ENCODE data around the gene PIK3C3.

The PIK3C3 gene

GRCh38 chr18:41954827-41955613 is at the start of gene PIK3C3:
PIK3C3 (plus strand) TSS chr18:41955234; CDS start chr18:41955292, 58 bp downstream.
- DNase-seq = peak; percentile 89

GRCh38 chr18:41905786-41906527 is 49.1 kb upstream of the PIK3C3 start:
- DNase-seq = no peak

GRCh38 chr18:41906528-41907146 is 48.4 kb upstream of the PIK3C3 start:
- peak; percentile 31 for DNase-seq

GRCh38 chr18:41917181-41917580 is 37.9 kb upstream of the PIK3C3 start:
- DNase-seq = no peak

DNA sequence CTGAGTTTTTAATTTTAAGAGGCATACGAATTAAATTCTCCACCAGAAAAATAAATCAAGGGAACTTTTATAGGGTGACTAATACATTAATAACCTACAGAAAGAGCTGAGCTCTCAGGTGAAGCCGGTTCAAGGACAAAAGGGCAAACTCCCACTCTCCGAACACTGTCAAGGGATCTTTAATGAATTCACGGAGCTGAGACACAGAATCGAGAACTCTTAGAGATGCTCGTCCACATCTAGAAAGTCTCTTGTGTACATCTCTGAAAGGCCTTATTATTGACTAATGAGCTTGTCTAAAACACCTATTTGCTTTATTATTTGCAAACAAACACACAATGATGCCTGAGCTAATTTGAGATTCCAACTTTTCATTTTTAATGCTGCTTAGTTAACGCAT is 33.3 kb upstream of the PIK3C3 start:
- no peak for DNase-seq

DNA sequence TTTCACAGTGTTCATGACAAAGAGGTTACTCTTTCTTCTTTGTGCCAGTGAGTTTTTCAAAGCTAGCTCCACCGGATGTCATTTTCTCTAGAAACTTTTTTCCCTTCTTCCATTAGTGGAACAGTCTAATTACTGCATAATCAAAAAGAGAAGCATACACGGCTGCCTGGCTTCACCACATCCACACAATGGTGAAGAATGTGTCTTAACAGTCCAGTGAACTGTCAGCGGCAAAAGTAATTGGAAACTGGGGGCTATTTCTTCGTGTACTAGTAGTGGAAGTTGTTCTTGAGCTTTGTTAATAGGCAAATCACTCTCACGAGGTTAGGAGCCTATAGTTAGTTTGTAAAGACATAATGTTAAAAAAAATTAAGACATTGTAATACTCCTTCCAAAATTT is 32.9 kb upstream of the PIK3C3 start:
- DNase-seq = no peak

DNA sequence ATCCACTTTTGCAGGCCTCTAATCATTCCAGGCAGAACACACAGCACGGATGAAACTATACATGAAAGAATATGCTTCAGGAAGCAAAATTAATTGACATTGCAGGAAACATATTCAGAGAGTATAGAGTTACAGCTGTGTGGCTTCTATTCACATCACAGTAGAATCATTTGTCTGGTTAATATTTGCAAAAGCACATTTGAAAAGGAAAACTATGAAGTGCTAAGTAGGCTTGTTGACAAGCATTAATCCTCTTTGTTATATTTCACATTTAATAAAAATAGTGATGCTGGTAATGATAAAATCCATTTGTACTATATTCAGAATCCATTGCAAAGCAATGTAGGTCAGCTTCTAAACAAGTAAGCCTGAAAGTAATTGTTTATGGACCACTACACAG is 32.2 kb upstream of the PIK3C3 start:
- no peak for DNase-seq

DNA sequence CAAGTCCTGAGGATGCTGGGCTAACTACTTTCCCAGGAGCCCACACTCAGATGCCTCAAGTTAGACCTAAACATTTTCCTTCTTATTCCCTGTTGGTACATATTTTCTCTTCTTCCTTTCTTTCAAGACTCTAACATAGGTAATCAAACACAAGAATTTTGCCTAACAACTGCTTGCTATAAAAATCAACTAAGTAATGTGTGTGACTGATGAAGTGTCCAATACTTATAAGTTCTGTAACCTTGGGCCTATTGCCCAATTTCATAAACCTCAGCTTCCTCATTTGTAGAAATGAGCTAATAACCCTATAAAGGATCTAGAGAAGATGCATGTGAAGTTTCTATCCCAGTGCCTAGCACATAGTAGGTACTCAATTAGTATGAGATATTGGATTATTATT is 31.6 kb upstream of the PIK3C3 start:
- no peak for DNase-seq

- no peak for DNase-seq
Observed at GRCh38 chr18:41928581-41928980, 26.5 kb upstream of the PIK3C3 start.

DNA sequence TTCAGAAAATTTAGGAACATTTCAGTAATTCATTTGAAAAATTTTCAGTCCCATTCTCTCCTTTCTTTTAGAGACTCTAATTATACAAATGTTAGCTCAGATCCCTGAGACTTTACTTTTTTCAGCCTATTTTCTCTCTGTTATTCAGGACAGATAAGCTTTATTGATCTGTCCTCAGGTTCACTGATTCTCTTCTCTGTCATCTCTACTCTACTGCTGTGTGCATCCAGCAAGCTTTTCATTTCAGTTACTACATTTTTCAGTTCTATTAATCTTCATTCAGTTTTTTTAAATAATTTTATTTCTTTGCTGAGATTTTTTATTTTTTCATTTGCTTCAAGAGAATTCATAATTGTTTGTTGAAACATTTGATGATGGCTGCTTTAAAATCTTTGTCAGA is 22.1 kb upstream of the PIK3C3 start:
- DNase-seq = no peak

GRCh38 chr18:41933778-41934177 is 21.3 kb upstream of the PIK3C3 start:
- no peak for DNase-seq

DNA sequence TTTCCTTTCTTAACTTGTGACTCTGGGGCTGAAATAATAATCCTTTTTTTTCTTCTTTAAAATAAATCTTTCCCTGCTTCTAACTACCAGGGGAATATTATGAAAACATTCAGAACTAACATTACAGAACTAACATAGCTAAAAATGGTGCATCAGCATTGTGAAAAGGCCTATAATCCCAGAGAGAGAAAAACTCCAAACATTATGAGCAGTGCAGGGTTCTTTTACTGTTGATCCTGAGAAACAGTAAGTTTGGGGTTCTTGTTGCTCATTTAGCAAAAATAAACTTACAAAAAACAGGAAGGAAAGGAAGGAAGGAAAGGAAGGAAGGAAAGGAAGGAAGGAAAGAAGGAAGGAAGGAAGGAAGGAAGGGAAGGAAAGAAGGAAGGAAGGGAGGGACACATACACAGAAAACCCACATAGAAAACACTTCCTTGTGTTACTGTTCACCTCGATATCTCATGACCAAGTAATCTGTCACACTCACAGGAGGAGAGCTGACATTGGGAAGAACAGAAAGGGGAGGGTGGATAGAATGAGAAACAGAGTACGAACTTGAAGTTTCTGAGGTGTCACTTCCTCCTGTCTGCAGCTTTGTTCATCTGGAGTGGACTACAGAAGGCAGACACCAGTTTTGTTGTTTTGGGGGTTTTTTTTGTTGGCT is 18.4 kb upstream of the PIK3C3 start:
- DNase-seq = no peak

DNA sequence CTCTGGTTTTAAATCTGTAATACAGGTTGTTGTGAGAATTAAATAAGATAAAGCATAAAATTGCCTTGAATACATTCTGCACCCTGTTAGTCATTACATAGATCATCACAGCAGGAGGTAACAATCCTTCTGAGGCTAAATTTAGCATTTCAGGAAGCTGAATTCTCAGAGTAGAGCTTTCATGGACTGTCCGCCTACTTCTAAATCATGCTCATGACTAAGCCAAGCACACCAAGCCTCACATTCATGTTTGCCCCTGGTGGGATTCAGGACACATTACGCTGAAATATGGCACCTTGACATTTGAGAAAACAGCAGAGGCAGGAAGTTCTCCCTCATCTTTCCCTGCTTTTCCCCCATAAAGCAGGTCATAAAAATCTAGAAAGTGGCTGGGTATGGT is 16.6 kb upstream of the PIK3C3 start:
- DNase-seq = no peak

GRCh38 chr18:41939326-41939725 is 15.7 kb upstream of the PIK3C3 start:
- no peak for DNase-seq

DNA sequence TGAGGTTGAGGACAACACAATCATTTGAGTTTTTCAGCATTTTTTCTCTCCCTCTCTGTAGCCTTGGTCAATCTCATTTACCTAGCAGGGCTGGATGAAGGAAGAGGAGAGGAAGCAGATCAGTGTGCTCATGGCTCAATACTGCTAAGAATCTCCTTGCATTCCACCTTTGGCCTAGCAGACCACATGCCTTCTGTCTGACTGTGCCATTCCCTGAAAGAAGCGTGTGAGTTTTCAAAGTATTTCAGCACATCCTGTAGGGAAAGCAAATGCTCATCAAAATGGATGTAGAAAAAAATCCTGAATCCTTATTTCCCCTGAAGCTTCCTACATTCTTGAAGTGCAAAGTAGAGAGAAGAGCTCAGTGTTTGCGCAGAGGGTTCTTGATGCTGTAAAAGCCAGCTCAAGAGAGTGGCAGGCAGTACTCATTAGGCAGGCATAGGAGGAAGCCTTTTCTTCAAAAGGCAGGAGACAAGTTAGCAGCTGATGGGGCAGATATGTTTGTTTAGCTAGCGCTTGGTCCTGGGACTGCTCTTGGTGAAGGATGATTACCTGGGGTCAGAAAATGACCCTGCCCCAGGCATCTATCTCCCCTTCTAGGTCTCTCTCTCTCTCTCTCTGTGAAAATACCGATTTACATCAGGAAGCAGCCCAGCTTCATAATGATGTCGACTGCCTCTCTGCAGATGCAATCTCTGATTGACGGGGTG is 14.4 kb upstream of the PIK3C3 start:
- DNase-seq = no peak

GRCh38 chr18:41942254-41942653 is 12.8 kb upstream of the PIK3C3 start:
- no peak for DNase-seq

GRCh38 chr18:41948544-41949110 is 6.4 kb upstream of the PIK3C3 start:
- no peak for DNase-seq

DNA sequence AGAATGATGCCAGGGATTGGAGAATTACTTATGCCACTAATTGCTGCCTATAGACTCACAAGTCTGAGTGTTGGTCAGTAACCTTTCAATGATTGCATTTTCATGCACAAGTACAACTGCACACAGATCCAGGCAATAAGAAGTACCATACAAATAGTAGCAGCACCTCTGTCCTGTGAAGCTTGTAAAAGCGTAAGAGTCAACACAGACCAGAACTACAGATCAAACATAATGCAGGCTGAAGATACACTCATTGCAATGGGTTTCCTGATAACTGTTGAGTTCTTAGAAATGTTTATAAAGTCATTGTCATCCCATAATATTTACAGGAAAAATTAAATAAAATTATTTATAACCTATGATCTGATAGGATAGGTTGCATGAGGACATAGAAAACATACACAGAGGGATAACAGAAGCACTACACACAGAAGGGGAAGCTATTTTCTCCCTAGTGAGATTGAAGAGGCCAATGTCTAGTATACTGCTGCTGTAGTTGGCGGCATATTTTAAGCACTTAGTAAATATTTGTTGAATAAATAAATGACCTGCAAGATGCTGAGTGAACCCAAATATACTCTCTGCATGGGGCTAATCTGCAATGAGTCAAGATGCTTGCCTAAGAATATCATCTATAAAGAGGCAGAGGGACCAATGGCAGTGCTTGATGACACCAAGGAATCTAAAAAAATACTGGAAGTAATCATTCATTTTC is 5.7 kb upstream of the PIK3C3 start:
- no peak for DNase-seq

- no peak for DNase-seq
Observed at GRCh38 chr18:41955688-41956087, 654 bp downstream of the PIK3C3 start.

- DNase-seq = no peak
Observed at GRCh38 chr18:41959045-41959444, 4.0 kb downstream of the PIK3C3 start.

DNA sequence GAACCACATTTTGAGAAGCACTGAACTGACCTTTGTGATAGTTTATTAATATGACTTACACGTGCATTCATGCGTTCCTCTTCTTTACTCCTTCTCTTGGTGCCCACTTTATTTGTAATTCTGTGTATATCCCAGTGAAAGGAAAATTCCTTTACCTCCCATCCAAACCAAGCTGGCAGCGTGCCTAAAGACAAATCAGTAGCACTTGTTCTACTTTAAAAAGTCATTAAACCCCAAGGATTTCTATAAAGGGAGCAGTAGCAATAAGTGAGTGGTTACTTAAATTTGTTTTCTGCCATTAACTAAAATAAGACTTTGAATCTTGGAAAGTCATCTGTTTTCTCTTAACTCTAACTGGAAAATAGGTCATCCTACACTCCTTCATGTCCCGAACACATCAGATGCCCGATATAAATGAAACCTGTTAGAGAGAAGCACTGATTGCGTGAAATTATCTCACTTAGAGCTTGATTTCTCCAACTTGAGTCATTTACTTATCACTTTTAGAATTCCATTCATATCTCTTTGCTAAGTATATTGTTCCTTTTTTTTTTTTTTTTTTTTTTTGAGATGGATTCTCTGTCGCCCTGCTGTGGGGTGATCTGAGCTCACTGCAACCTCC is 10.7 kb downstream of the PIK3C3 start:
- DNase-seq = no peak
